LHCN-M2 (cell line): ENCODE measurements around the gene FAR2. TPM values are rescaled to one million over a fixed set of nuclear protein-coding genes. Genes with fewer than 3 reads are reported as not detected.

Experiments used
- DNase-seq: peaks from one replicate; pipeline ENCODE4 v3.0.0-alpha.2; 2012; ENCODE audit warnings: low read depth
- total RNA-seq: library from RNA; depleted of rRNA; stranded (reverse); fragments of >200 nt; gene quantifications from 2 replicates; pipeline ENCODE4 v1.2.3, GENCODE V29; 2014

FAR2 gene
- total RNA-seq, 1 experiment from 2014 or later = 0.06 TPM

- DNase-seq = no peak
Observed at GRCh38 chr12:29204521-29204920, 55.4 kb downstream of the FAR2 start.

DNA sequence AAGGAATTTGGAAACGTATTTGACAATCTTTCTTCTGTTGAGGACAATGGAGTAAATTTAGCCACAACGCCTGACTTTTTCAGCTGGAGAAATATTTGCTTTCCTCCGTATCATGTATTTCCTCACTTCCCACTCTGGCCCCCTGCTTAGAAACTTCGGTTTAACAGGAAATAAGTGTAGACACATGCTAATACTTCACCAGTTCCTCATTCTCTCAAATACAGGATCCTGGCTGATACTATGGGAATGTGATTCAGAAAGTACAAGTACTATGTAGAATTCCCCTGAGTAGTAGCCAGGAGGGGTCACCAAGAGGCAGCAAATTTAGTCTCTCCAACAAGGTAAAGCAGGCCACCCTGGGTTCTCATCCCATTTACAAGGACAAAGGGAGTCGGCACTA lies 58.0 kb downstream of the FAR2 start:
- DNase-seq = no peak

DNA sequence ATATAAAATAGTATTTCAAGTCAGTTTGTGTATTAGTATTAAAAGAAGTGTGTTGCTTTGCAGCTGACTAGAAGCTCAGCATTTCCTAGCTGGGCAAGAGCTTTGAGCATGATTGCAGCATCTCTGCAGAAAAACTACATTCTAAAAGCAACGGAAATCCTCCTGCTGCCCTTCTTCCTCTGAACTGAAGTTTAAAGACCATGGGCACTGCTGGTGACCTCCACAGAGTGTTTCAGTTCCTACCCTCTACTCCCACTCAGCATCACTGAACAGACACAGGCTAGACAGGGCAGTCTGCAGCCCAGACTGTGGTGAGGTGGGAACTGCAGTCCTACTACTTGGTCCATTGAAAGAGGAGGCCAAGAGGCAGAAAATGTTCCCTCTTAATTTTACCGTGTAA lies 59.0 kb downstream of the FAR2 start:
- no peak for DNase-seq

DNA sequence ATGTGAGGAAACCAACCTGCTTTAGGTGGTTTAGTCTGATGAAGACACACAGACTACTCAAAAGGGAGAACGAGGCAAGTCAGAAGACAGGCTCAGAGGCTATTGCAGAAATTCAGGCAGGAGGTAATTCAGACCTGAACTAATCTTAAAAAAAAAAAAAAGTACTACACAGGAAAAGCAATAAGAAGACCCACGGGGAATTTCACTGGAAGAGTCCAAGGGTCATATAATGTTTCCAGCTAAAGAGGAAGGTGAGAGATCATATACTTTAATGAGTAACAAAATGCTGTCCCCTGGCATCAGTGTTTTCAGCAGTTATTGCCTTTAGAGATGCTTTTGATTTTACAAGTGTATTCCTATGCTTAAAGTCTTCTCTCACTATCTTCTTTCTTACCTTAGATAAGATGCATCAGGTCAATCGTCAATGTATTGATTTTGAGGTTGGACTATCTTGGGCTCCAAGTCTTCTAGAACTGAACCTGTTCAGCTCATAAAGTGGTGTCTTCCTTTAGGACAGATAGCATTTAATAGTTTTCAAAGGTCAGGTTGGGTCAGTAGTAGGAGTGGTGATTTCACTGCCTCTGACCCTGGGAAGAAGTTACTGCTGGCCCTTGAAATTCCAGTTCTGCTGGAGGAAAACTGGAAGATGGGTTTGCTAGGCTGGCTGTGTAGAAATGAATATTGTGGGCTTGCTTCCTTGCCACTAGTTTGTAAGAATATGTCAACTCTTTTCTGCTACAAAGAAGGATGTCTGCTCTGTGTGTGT lies 60.0 kb downstream of the FAR2 start:
- no peak for DNase-seq

DNA sequence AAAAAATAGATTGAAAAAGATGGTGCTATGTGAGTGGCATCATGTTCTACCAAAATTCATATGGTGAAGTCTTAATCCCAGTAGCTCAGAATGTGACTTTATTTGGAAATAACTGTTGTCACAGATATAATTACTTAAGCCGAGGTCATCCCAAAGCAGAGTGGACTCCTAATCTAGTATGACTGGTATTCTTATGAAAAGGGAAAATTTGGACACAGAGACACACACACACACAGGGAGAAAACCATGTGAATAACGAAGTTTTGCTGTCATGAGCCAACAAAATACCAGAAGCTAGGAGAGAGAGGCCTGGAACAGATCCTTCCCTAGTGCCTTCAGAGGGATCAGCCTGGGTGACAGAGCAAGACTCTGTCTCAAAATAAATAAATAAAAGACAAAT lies 62.6 kb downstream of the FAR2 start:
- no peak for DNase-seq

- no peak for DNase-seq
Observed at GRCh38 chr12:29212682-29213403, 63.8 kb downstream of the FAR2 start.

GRCh38 chr12:29216266-29216665 lies 67.2 kb downstream of the FAR2 start:
- no peak for DNase-seq

GRCh38 chr12:29216797-29217575 lies 67.9 kb downstream of the FAR2 start:
- DNase-seq = no peak

DNA sequence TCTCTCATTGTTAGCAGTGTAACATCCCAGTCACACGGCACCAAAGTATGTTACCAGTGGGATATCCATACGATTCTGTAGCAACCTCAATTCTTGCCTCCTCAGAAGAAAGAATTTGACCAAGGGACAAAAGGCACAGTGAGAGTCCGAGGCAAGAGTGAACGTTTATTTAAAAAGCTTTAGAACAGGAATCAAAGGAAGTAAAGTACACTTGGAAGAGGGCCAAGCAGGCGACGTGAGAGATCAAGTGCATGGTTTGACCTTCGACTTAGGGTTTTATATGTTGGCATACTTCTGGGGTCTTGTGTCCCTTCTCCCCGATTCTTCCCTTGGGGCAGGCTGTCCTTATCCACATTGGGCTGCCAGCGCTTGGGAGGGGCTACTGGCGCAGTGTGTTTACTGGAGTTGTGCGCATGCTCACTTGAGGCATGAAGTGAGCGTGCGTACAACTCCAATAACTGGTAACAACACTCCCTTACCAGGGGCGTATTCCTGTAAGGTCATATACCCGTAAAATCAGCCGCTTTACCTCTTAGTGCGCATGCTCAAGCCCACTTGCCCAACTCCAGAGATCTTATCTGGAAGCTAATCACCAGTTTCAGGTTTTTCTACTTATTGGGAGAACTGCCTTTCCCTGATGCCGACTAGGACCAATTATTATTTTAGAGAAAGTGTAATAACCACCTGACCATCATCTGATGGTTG lies 71.7 kb downstream of the FAR2 start:
- DNase-seq = no peak

GRCh38 chr12:29222200-29222599 lies 73.1 kb downstream of the FAR2 start:
- no peak for DNase-seq

- DNase-seq = no peak
Observed at GRCh38 chr12:29223426-29223825, 74.3 kb downstream of the FAR2 start.

- DNase-seq = no peak
Observed at GRCh38 chr12:29223956-29224543, 75.0 kb downstream of the FAR2 start.

DNA sequence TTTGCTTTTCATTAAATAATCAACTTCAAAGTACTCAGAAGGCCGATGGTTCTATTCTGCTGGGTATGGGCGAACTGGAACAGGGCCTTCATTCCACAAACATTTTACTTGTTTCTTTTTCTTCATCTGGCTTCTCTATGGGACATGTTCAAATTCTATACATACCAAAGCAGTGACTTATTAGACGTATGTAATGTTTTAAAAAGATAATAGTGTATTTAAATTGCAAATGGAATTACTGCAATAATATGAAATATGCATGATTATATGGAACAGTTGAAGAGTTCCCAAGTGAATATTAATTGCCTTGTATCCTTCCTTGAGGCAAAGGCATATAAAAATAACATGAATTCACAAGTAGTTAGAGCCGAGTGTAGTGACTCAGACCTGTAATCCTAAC lies 75.5 kb downstream of the FAR2 start:
- DNase-seq = no peak

DNA sequence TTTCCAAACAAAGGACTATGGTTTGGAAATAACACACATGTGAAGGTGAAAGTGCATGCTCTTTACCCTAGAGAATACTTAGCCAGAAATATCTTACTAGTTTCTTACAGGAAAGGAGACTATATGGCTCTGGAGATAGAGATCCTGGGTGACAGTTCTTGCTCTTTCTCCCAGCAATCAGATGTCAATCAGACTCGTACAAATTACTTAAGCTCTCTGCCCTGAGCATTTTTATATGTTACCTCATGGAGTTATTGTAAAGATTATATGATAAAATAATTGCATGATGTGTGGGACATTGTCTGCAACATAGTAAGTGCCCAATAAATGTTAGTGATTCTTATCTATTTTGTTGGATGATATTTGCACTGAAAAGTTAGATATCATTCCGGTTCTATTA lies 76.8 kb downstream of the FAR2 start:
- DNase-seq = no peak

DNA sequence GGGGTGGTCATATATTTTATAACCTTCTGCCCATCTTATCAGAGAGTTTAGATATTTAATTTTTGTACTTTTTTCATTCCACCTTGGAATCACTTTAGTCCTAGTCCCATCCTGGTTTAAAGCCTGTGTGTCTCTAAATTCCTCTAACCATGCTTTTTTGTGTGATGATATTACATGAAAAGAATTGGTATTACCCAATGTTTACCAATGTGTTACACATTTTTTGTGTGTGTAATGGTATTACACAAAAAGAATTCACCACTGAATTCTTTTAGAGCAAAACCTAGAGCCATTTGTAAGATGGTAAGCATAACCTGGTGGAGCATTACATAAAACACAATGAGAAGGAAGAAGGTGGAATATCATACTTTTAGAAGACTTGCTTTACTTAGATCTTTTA lies 77.5 kb downstream of the FAR2 start:
- DNase-seq = no peak

DNA sequence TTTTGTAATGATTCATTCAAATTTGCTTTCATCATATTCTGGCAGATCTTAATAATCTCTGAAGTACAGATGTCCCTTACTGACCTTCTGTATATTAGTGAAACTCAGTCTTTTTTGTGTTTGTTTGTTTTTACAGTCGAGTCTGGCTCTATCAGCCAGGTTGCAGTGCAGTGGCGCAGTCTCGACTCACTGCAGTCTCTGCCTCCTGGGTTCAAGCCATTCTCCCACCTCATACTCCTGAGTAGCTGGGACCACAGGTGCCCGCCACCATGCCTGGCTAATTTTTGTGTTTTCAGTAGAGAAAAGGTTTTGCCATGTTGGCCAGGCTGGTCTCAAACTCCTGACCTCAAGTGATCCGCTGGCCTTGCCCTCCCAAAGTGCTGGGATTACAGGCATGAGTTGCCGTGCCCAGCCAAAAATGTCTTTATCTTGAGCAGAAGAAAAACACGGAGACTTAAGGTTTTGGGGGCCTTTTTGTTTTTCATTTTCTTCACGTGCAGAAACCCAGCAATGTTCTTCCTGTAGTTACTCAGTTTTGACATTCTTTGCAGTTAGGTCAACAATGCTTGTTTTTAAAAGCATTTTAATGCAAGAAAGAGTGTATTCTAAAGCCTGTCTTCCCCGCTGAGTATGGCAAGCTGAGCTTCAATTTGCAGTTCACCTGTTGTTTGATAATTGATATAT lies 79.5 kb downstream of the FAR2 start:
- no peak for DNase-seq

- no peak for DNase-seq
Observed at GRCh38 chr12:29229158-29229505, 80.1 kb downstream of the FAR2 start.

GRCh38 chr12:29229937-29230336 lies 80.9 kb downstream of the FAR2 start:
- no peak for DNase-seq

GRCh38 chr12:29230800-29231560 lies 81.9 kb downstream of the FAR2 start:
- DNase-seq = no peak

DNA sequence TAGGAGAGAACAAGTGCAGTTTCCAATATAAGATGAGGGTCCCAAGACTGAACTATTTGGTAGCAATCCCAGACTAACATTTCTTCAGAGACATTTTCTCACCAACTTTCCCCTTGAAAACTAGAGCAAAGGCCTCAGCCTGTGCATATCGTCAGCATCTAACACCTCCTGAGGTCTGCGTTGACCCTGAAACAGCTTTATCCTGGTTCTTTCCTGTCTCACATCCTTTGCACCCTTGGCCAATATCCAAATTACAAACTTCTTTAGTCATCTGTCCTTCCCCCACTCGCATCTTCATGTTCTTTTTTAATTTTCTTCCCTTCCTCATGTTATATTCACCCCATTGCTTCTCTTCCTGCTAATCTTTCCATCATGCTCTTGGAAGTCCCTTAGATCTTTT lies 83.0 kb downstream of the FAR2 start:
- DNase-seq = no peak
